HEK293T (cell line): Measurements from ENCODE around the gene MAP4K4.

Experiments
- FOXM1 ChIP-seq: fragments of 450-650 bp; IDR thresholded peaks from 2 replicates; pipeline ENCODE4 v1.6.1; 2017; ENCODE audit warnings: mild to moderate bottlenecking, borderline replicate concordance
- HDGF ChIP-seq: fragments of 450-650 bp; IDR thresholded peaks from 2 replicates; pipeline ENCODE4 v1.6.1; 2017; ENCODE audit warnings: antibody characterized with exemption, borderline replicate concordance
- L3MBTL2 ChIP-seq: fragments of 450-650 bp; conservative IDR thresholded peaks from 2 replicates; pipeline ENCODE4 v1.6.1; 2016; ENCODE audit warnings: mild to moderate bottlenecking
- SP1 ChIP-seq: fragments of 450-650 bp; IDR thresholded peaks from 2 replicates; pipeline ENCODE4 v1.6.1; 2017

- no peak for TF ChIP-seq HDGF
- no peak for TF ChIP-seq FOXM1
- TF ChIP-seq SP1, result no peak
- no peak for TF ChIP-seq L3MBTL2
Measured at GRCh38 chr2:101750688-101751087, 53.2 kb downstream of the MAP4K4 start.
